HG02870 (cell line): ENCODE results near the gene C8A.

ENCODE experiments used
- ATAC-seq: cut with Tn5 transposase; IDR thresholded peaks from one replicate; pipeline ENCODE4 v1.9.1; 2021; ENCODE audit warnings: mild to moderate bottlenecking, moderate library complexity; ENCODE audit not compliant: unreplicated experiment

The C8A gene

GRCh38 chr1:56964349-56965017, 109.9 kb downstream of the C8A start:
- ATAC-seq: no peak

GRCh38 chr1:56965191-56965590, 110.6 kb downstream of the C8A start:
- ATAC-seq: no peak

GRCh38 chr1:56965916-56966697, 111.5 kb downstream of the C8A start, which contains the start of gene C8B:
TSS of gene C8B (minus strand) at chr1:56966015. CDS start at chr1:56965948, 67 bp downstream.
- no peak for ATAC-seq

GRCh38 chr1:56966698-56966999, 112.1 kb downstream of the C8A start:
- no peak for ATAC-seq

GRCh38 chr1:56967355-56967754, 112.8 kb downstream of the C8A start:
- no peak for ATAC-seq
